Stimulated activated CD8-positive, alpha-beta memory T cell treated with anti-CD3 and anti-CD28 coated beads, Interleukin-12 subunit alpha, Interleukin-12 subunit beta, amount 100 ng/mL, for 4 hours (primary cell): ENCODE measurements around the gene KRT40.

Experiments used
- DNase-seq: peaks from one replicate; pipeline ENCODE4 v3.0.0-alpha.2; 2020; ENCODE audit warnings: low read depth

KRT40 gene

DNA sequence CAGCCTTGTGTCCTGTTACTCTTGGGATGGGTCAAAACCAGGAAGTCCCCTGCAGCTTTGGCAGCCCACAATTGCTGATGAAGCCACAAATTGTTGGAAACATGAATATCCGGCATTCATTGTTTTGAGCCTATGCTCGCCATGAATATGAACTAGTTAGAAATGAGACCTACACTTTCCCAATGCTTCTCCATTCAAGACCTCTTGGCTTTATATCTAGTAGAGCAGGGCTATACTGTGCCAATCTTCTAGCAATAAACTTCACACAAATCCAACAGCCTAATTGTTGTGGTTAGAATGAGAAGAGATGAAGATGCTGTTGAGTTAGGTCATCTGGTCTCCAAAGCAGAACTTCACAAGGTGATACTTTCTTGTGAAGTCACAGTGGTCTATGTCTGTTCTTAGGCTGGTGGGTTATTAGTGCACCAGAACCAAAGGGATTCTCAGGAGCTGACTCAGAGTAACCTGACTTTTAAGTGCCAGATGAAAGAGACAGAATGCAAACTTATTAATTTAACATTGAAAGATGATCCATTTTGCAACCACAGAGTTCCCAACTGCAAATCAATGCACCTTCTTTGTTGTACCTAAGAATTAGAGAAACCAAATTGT is 33.0 kb downstream of the KRT40 start:
- DNase-seq, result no peak

DNA sequence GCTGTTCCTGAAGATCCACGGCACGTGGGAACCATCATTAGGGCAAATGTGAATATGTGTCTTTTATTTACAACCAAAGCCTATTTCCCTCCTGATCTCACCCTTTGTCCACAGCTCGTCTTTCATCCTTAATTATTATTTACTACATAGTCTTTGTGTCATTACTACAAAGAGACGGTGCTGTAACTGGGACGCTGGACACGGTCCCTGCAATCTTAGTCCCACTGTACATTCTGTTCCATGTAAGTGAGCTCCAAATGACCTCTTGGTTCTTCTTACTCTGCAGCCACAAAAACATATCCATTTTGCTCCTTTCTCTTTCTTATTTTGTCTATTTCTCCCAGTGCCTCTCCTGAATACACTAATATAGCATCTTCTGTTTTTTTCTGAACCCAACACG is 34.0 kb downstream of the KRT40 start:
- no peak for DNase-seq

DNA sequence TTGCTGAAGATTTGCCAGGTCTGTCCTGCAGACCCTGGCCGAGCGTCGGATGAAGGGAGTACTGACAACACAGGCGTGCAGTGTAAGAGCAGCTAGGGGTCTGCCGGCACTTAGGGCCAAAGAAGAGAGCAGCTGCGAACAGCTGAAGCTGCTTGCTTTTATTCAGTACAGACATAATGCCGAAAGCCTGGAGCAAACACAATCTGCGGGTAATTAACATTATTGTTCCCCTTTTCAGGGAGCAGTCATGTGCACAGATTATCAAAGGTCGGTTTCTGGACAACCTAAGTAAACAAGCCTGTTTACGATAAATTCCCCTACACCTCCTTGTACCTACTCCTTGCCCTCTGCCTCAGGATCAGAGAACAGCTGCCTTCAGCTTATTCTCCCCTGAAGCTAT is 34.7 kb downstream of the KRT40 start:
- DNase-seq, result no peak

DNA sequence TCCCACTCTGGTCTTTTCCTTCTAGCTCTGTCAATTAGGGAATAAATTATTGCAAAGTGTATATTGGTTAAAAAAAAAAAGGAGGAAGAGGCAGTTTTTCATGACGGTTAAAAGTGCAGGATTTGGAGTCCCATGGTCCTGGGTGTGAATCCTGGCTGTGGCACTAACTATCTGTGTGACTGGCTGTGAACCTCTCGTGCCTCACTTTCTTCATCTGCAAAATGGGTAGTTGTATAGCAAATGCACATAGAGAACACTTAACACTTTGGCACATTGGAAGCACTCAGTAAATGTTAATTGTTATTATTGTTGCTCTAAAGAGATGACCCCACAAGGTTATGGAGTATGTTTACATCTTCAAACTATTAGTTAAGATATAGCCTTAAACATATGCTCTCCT is 36.2 kb downstream of the KRT40 start:
- DNase-seq, result no peak

DNA sequence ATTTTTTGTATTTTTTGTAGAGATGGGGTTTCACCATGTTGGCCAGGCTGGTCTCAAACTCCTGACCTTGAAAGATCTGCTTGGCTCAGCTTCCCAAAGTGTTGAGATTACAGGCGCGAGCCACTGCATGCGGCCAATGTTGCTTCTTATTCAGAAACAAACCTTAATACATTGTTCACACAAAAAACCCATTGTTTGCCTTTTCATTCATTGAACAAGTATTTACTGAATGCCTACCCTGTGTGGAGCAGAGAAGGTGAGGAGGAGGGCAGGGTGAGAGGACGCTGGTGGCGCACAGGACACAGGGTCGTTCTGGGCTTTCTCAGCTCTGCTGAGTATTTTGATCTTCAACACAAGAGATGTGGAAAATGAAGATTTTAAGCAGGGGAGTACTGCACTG is 38.7 kb downstream of the KRT40 start:
- DNase-seq, result no peak

DNA sequence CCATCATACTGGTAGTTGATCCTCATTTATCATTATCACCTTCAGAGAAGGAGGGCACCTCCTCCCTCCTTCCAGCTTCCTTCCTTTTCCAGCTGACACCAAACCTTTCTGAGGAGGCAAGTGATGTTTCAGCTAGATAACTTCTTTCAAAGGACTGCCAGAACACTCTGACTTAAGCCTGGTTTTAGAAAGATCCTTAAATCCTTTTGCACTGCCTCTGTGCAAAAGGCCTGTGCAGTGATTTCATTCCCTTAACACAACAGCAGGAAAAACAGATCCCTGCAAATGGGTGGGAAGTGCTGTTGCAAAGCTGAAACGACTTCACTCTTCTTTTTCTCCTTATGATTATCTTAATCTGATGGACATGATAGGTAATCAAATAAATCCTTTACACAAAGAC is 39.6 kb downstream of the KRT40 start:
- DNase-seq, result no peak

DNA sequence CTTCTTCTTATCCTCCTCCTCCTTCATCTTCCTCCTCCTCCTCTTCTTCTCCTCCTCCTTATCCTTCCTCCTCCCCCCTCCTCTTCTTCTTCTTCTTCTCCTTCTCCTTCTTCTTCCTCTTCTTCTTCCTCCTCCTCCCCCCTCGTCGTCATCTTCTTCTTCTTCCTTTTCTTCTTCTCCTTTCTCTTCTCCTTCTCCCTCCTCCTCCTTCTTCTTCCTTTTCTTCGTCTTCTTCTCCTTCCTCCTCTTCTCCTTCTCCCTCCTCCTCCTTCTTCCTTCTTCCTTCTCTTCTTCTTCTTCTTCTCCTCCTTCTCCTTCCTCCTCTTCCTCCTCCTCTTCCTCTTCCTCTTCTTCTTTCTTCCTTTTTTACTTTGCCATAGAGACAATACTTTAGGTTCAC is 41.6 kb downstream of the KRT40 start:
- no peak for DNase-seq

DNA sequence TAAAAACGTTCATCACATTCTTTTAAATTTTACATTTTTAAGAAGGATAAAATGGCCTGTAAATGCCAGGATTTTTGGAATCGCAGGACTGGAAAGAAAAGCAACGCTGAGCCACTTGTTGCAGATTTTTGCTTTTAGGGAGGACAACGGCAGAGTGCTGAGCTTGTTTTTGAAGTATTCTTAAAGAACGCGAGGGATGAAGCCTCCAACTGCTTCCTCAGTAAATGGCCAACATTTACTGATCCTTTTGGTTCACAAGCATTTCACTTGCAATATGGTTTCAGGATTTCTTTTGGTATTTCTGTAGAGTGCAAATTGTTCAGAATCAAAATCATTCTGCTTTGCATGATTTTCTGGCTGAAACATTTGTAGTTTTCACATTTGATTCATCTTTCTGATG is 43.9 kb downstream of the KRT40 start:
- DNase-seq, result no peak

DNA sequence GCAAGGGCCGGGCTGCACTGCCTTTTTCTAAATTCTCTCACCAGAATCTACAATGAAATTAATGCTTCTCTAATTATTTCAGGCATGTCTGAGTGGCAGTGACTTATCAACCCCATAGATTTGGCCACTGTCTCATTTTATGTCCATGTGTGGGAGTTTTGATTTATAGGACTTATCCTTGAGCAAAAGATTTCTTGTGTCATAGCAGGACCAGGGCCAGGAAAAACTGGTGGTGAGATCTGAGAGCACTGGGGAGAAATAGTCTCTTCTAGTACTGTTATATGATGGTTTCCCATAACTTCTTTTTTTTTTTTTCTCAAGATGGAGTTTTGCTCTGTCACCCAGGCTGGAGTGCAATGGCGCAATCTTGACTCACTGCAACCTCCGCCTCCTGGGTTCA is 45.1 kb downstream of the KRT40 start:
- DNase-seq, result no peak

DNA sequence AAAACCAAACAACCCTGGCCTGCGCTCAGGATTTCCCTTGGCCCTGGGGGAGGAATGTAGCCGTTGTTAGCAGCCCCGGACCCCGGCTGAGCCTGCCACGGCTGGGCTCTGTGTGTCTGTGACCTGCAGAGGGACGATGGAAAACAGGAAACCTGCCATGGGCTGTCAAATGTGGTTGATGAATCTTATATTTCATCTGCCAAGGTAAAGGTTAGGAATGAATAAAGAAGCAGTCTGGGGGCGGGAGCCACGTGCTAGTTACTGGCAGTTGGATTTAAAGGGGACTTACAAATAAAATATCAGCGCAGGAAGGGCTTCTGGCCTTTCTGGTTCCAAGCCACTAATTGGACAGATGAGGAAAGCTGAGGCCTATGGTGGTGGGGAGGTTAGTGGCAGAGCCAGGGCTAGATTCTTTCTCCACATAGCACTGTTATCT is 46.7 kb downstream of the KRT40 start, which contains the start of gene KRT23:
KRT23 (minus strand) TSS at position 263 of the 436 bp plus-strand sequence. CDS start 1,043 bp downstream, outside the sequence.
- no peak for DNase-seq

DNA sequence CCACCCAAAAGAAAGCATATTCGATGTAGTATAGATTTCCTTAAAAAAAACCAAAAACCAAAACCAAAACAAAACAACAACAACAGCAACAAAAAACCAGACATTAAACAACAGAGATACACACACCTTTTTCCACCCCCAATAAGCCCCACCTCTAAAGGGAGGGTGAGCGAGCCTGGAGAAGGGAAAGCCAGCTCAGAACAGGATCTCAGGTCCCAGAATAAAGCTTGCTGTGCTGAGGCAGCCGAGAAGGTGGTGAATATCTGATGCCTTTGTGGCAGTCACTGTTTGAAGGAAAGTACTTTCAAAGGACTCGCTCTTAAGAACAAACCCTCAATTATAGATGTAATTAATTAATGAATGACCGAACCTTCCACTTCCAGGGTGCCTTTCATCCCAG is 47.1 kb downstream of the KRT40 start:
- DNase-seq, result no peak

DNA sequence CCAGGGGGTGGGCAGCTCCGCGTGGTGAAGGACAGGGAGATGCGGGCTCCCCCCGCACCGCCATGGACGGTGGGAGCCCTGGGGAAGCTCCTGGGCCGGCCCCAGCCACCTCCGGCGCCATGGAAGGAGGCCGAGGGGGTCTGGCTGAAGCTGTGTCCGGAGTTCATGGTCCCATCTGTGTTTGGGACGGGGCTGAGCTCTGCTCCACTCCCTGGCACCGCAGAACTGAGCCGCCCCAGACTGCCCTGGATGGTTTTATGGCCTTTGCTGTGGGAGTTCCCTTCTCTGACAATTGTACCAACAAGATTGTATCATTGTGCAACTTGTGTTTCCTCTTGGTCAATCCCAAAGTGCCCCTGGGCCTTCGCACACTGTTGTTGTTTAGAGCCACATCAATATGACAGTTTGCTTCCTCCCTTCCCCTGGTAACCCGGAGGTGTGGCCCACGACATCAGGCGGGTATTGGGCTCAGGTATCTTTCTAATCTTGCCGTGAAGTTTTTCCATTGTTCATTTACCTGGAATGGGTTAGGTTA is 47.6 kb downstream of the KRT40 start:
- DNase-seq, result no peak

DNA sequence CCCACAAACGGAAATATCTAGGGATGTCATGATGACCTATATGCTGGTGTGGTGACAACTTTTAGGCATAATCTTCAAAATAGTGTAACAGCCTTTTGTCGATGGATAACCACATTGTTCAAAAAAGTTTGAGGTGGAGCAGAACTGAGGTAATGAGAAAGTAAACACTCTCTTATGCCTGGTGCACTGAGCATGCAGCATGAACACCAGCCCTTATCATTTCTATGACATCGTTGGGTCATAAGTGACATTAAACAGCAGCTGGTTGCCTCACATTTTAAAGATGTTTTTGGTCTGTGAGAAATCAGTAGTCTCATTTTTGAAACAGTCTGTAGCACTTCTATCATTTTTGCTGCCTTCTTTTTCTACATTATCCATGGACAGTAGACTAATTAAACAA is 48.5 kb downstream of the KRT40 start:
- DNase-seq, result no peak

DNA sequence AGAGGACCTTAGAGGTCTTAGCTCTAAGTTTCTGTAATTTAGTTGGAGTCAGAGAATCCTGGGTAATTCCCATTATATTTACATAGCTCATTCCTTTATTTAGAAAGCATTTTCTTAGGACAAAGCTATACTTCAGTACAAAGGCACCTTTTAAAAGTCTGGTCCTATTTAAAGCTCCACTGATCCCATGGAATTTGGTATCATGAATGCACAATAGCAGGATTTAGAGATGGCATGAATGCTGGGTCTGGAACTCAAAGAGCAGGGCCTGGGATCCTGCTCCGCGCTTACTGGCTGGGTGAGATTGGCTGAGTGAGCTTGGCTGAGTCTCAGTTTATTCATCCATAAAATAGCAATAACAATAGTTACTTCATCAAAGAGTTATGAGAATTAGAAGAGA is 51.5 kb downstream of the KRT40 start:
- DNase-seq, result no peak

DNA sequence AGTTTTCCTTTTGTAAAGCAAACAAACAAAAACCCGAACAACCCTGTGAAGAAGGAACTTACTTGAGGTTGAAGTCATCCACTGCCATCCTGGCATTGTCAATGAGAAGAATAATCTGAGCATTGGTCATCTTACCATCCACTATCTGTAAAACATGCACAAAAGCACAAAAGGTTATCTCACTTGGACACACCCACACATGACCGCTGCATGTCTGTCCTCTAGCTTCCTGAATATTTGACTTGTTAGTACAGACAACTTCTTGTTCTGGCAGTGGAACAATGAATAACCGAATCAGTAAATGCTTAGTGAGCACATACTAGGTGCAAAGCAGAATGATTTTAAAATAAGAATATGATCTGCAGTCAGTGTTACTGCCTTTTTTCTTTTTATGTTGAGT is 52.8 kb downstream of the KRT40 start:
- DNase-seq, result no peak
